OCI-LY1 (cell line): ENCODE measurements around the gene LATS2.

Experiments used
- EZH2 ChIP-seq: fragments of 200-600 bp; sonication (generic), shearing (Covaris generic); IDR thresholded peaks from 2 replicates; pipeline ENCODE4 v1.8.0; 2017; ENCODE audit warnings: borderline replicate concordance, mixed run types, mild to moderate bottlenecking, antibody characterized with exemption, low read length, moderate library complexity, mixed read lengths
- TF ChIP-seq, protein P1 (sequence below): fragments of 200-600 bp; sonication (generic), shearing (Covaris generic); IDR thresholded peaks from 2 replicates; pipeline ENCODE4 v1.5.1; 2017; ENCODE audit warnings: mild to moderate bottlenecking, antibody characterized with exemption, low read length, moderate library complexity, mixed read lengths

DNA sequence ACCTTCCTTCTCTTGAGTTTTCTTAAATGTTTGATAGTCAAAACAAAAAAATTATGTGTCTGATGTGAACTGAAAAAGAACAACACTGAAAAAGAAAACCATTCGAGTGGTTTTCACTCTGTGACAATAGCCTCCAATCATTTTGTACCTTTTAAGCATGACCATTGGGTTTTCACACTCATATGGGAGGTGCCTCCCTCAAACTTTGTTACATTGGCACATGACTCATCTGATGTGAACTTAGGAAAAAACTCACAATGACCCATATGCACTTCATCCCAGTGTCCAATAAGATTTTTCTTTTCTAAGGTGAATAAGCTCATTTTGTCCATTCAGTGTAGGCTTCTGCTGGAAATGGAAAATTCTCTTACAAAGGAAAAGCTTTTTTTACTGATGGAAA lies 92.2 kb downstream of the LATS2 start:
- TF ChIP-seq, protein P1, sequence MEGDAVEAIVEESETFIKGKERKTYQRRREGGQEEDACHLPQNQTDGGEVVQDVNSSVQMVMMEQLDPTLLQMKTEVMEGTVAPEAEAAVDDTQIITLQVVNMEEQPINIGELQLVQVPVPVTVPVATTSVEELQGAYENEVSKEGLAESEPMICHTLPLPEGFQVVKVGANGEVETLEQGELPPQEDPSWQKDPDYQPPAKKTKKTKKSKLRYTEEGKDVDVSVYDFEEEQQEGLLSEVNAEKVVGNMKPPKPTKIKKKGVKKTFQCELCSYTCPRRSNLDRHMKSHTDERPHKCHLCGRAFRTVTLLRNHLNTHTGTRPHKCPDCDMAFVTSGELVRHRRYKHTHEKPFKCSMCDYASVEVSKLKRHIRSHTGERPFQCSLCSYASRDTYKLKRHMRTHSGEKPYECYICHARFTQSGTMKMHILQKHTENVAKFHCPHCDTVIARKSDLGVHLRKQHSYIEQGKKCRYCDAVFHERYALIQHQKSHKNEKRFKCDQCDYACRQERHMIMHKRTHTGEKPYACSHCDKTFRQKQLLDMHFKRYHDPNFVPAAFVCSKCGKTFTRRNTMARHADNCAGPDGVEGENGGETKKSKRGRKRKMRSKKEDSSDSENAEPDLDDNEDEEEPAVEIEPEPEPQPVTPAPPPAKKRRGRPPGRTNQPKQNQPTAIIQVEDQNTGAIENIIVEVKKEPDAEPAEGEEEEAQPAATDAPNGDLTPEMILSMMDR, result no peak
- TF ChIP-seq EZH2, result no peak
